Stimulated activated memory B cell treated with anti-CD40 and anti-IgM and Interleukin-4, amounts not matched to agents 10 μg/mL and 1 μg/mL and 100 μg/mL, for 72 hours (primary cell): ENCODE measurements around the gene ATG4D.
A peak's percentile ranks its signal among the peaks of the same experiment; 100 is the strongest.

Experiments
- ATAC-seq: fragments of 150-1000 bp; cut with Tn5 transposase; 2 replicates; pipeline ENCODE4 v1.10.0; 2021
- H3K27ac Mint-ChIP-seq: one replicate; pipeline ENCODE4 v1.8.0; 2022; ENCODE audit warnings: mild to moderate bottlenecking, mixed read lengths
- H3K27me3 Mint-ChIP-seq: one replicate; pipeline ENCODE4 v1.8.0; 2022; ENCODE audit warnings: mixed read lengths
- H3K36me3 Mint-ChIP-seq: one replicate; pipeline ENCODE4 v1.8.0; 2022; ENCODE audit warnings: mixed read lengths
- H3K4me1 Mint-ChIP-seq: one replicate; pipeline ENCODE4 v1.8.0; 2022; ENCODE audit warnings: mixed read lengths
- H3K4me3 Mint-ChIP-seq: one replicate; pipeline ENCODE4 v1.8.0; 2022; ENCODE audit warnings: mild to moderate bottlenecking, moderate library complexity, mixed read lengths
- H3K9me3 Mint-ChIP-seq: one replicate; pipeline ENCODE4 v1.8.0; 2022; ENCODE audit warnings: mixed read lengths

ATG4D gene

GRCh38 chr19:10543420-10544241, at the start of gene ATG4D:
Gene ATG4D (plus strand): TSS chr19:10543904. CDS start chr19:10544091, 187 bp downstream.
- peak within 1 kb of the TSS; percentile 83 for H3K27ac Mint-ChIP-seq
- H3K4me3 Mint-ChIP-seq = peak within 1 kb of the TSS; percentile 82
- peaks cover 23% of the 10 kb centered on the region for H3K27me3 Mint-ChIP-seq
- ATAC-seq = peak; percentile 93
- peaks cover 11% of the 10 kb centered on the region for H3K4me1 Mint-ChIP-seq
- H3K36me3 Mint-ChIP-seq = peaks cover 6% of the 10 kb centered on the region
- H3K9me3 Mint-ChIP-seq = no peaks in the 10 kb centered on the region

GRCh38 chr19:10497371-10497770, 46.3 kb upstream of the ATG4D start:
- peaks cover 36% of the 10 kb centered on the region for H3K4me1 Mint-ChIP-seq
- no peaks in the 10 kb centered on the region for H3K27me3 Mint-ChIP-seq
- peaks cover 18% of the 10 kb centered on the region for H3K36me3 Mint-ChIP-seq
- no peak for ATAC-seq
- no peaks in the 10 kb centered on the region for H3K9me3 Mint-ChIP-seq
- H3K4me3 Mint-ChIP-seq = no peak overlapping the region
- H3K27ac Mint-ChIP-seq = no peak overlapping the region

GRCh38 chr19:10499550-10500246, 44.0 kb upstream of the ATG4D start:
- H3K4me3 Mint-ChIP-seq = no peak overlapping the region
- no peak overlapping the region for H3K27ac Mint-ChIP-seq
- H3K4me1 Mint-ChIP-seq = peaks cover 42% of the 10 kb centered on the region
- no peaks in the 10 kb centered on the region for H3K27me3 Mint-ChIP-seq
- no peak for ATAC-seq
- no peaks in the 10 kb centered on the region for H3K9me3 Mint-ChIP-seq
- H3K36me3 Mint-ChIP-seq = peaks cover 11% of the 10 kb centered on the region

- ATAC-seq = no peak
- Mint-ChIP-seq H3K9me3 (no peaks in the 10 kb centered on the region), H3K27ac (peak overlapping the region; percentile 0), H3K36me3 (peaks cover 11% of the 10 kb centered on the region), H3K4me1 (peaks cover 43% of the 10 kb centered on the region), H3K4me3 (no peak overlapping the region), H3K27me3 (no peaks in the 10 kb centered on the region)
These were observed 43.5 kb upstream of the ATG4D start for GRCh38 chr19:10500247-10500592.

GRCh38 chr19:10501971-10502523, 41.7 kb upstream of the ATG4D start:
- ATAC-seq = peak; percentile 74
- Mint-ChIP-seq H3K9me3 (no peaks in the 10 kb centered on the region), H3K4me1 (peaks cover 46% of the 10 kb centered on the region), H3K36me3 (peaks cover 11% of the 10 kb centered on the region), H3K27me3 (no peaks in the 10 kb centered on the region), H3K4me3 (peak overlapping the region; percentile 87), H3K27ac (peak overlapping the region; percentile 89)

- peak overlapping the region; percentile 89 for H3K27ac Mint-ChIP-seq
- H3K36me3 Mint-ChIP-seq = peaks cover 11% of the 10 kb centered on the region
- H3K4me3 Mint-ChIP-seq = peak overlapping the region; percentile 87
- H3K27me3 Mint-ChIP-seq = no peaks in the 10 kb centered on the region
- ATAC-seq = peak; percentile 98
- H3K9me3 Mint-ChIP-seq = no peaks in the 10 kb centered on the region
- peaks cover 42% of the 10 kb centered on the region for H3K4me1 Mint-ChIP-seq
These were observed 41.1 kb upstream of the ATG4D start for GRCh38 chr19:10502524-10503001.

- H3K36me3 Mint-ChIP-seq = peaks cover 11% of the 10 kb centered on the region
- H3K9me3 Mint-ChIP-seq = no peaks in the 10 kb centered on the region
- H3K4me3 Mint-ChIP-seq = peak within 1 kb of the TSS; percentile 92
- no peaks in the 10 kb centered on the region for H3K27me3 Mint-ChIP-seq
- peak within 1 kb of the TSS; percentile 89 for H3K27ac Mint-ChIP-seq
- peaks cover 42% of the 10 kb centered on the region for H3K4me1 Mint-ChIP-seq
- ATAC-seq = no peak
These were observed 40.5 kb upstream of the ATG4D start, which contains the start of gene KEAP1 for GRCh38 chr19:10503002-10503789. Gene KEAP1 (minus strand): TSS chr19:10503356. CDS start chr19:10500033, 3,323 bp downstream.

- Mint-ChIP-seq H3K27me3 (no peaks in the 10 kb centered on the region), H3K36me3 (no peaks in the 10 kb centered on the region), H3K4me3 (no peak overlapping the region), H3K4me1 (peaks cover 23% of the 10 kb centered on the region), H3K9me3 (no peaks in the 10 kb centered on the region), H3K27ac (no peak overlapping the region)
- ATAC-seq = no peak
These were observed 38.0 kb upstream of the ATG4D start for GRCh38 chr19:10505583-10506229.

- Mint-ChIP-seq H3K27me3 (peaks cover 8% of the 10 kb centered on the region), H3K4me3 (no peak overlapping the region), H3K36me3 (no peaks in the 10 kb centered on the region), H3K9me3 (no peaks in the 10 kb centered on the region), H3K4me1 (peaks cover 19% of the 10 kb centered on the region), H3K27ac (no peak overlapping the region)
- no peak for ATAC-seq
These were observed 35.7 kb upstream of the ATG4D start for GRCh38 chr19:10508036-10508435.

- Mint-ChIP-seq H3K4me1 (peaks cover 17% of the 10 kb centered on the region), H3K27me3 (peaks cover 15% of the 10 kb centered on the region), H3K4me3 (no peak overlapping the region), H3K36me3 (no peaks in the 10 kb centered on the region), H3K9me3 (no peaks in the 10 kb centered on the region), H3K27ac (no peak overlapping the region)
- no peak for ATAC-seq
These were observed 35.0 kb upstream of the ATG4D start for GRCh38 chr19:10508707-10509106.

- H3K27ac Mint-ChIP-seq = no peak overlapping the region
- H3K36me3 Mint-ChIP-seq = no peaks in the 10 kb centered on the region
- no peaks in the 10 kb centered on the region for H3K9me3 Mint-ChIP-seq
- H3K4me1 Mint-ChIP-seq = peaks cover 19% of the 10 kb centered on the region
- ATAC-seq = peak; percentile 24
- peaks cover 30% of the 10 kb centered on the region for H3K27me3 Mint-ChIP-seq
- H3K4me3 Mint-ChIP-seq = no peak overlapping the region
These were observed 33.4 kb upstream of the ATG4D start for GRCh38 chr19:10510301-10510802.

GRCh38 chr19:10513223-10513622, 30.5 kb upstream of the ATG4D start:
- Mint-ChIP-seq H3K27ac (no peak overlapping the region), H3K27me3 (peaks cover 54% of the 10 kb centered on the region), H3K36me3 (no peaks in the 10 kb centered on the region), H3K4me1 (peaks cover 27% of the 10 kb centered on the region), H3K4me3 (no peak overlapping the region), H3K9me3 (no peaks in the 10 kb centered on the region)
- ATAC-seq = no peak

- no peak for ATAC-seq
- Mint-ChIP-seq H3K9me3 (no peaks in the 10 kb centered on the region), H3K27ac (no peak overlapping the region), H3K4me1 (peaks cover 40% of the 10 kb centered on the region), H3K4me3 (no peak overlapping the region), H3K27me3 (peaks cover 67% of the 10 kb centered on the region), H3K36me3 (no peaks in the 10 kb centered on the region)
These were observed 29.2 kb upstream of the ATG4D start for GRCh38 chr19:10514211-10515145.
